Left ventricle myocardium inferior (tissue), 1 donor: Measurements from ENCODE around the gene WBP1L. TPM values are rescaled to one million over a fixed set of nuclear protein-coding genes. Genes with fewer than 3 reads are reported as not detected.

Experiments used
- DNase-seq: peaks from one replicate; pipeline ENCODE4 v3.0.0-alpha.2; 2020
- H3K27ac ChIP-seq: fragments of 200-600 bp; replicated peaks from 2 replicates; pipeline ENCODE4 v1.8.0; 2021
- H3K27me3 ChIP-seq: fragments of 200-600 bp; 2 replicates; pipeline ENCODE4 v1.8.0; 2021; ENCODE audit warnings: low read depth
- H3K36me3 ChIP-seq: fragments of 200-600 bp; 2 replicates; pipeline ENCODE4 v1.8.0; 2021
- H3K4me1 ChIP-seq: fragments of 200-600 bp; 2 replicates; pipeline ENCODE4 v1.8.0; 2021
- H3K4me3 ChIP-seq: fragments of 200-600 bp; 2 replicates; pipeline ENCODE4 v1.8.0; 2021; ENCODE audit warnings: mild to moderate bottlenecking, moderate library complexity
- H3K9me3 ChIP-seq: fragments of 200-600 bp; replicated peaks from 2 replicates; pipeline ENCODE4 v1.8.0; 2021
- CTCF ChIP-seq: fragments of 200-600 bp; IDR thresholded peaks from 2 replicates; pipeline ENCODE4 v1.8.0; 2021; ENCODE audit warnings: antibody characterized with exemption, mild to moderate bottlenecking, borderline replicate concordance
- intact Hi-C: fragments of 100-400 bp; cut with micrococcal nuclease; formaldehyde crosslinking; loops from one replicate; pipeline ENCODE4 v1.11.0; 2022
- total RNA-seq: library from RNA; stranded (reverse); fragmentation: NEBNext Ultra II Directional; extraction: Animal tissue kit (Norgen Biotek cat#: 25700); gene quantifications from one replicate; pipeline ENCODE4 v1.2.1, GENCODE V29; 2021
- donor health status: DM: no; HTN: yes; CAD: no; lungs with severe emphysema.

WBP1L gene
- total RNA-seq, 1 donor from 2014 or later, result 22.6 TPM

- no peak overlapping the region for H3K4me3 ChIP-seq
- TF ChIP-seq CTCF, result no peak
- no peaks in the 10 kb centered on the region for H3K9me3 ChIP-seq
- H3K27me3 ChIP-seq, result no peaks in the 10 kb centered on the region
- H3K36me3 ChIP-seq, result no peaks in the 10 kb centered on the region
- H3K27ac ChIP-seq, result no peak overlapping the region
- intact Hi-C loops, result loop anchor here (10.0 kb wide), 1 partner anchor 73 kb away; no protein-coding TSS in a partner anchor
- peaks cover 9% of the 10 kb centered on the region for H3K4me1 ChIP-seq
- DNase-seq, result no peak
Observed at GRCh38 chr10:102831322-102832071, 87.7 kb downstream of the WBP1L start.

DNA sequence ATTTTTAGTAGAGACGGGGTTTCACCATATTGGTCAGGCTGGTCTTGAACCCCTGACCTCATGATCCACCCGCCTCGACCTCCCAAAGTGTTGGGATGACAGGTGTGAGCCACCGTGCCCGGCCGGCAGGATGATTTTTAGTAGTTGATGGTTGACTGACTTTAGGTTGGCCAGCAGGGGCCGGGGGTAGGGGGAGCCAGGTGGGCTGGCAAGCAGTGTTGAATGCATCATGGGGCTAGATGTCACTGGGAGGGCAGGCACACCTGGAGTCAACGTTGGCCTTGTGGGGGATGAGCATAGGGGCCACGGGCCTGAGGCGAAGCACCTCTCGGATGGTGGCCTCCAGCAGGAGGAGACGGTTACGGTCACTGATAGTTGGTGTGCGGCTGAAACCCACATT, 88.5 kb downstream of the WBP1L start:
- H3K4me3 ChIP-seq, result no peak overlapping the region
- no peaks in the 10 kb centered on the region for H3K36me3 ChIP-seq
- no peak for DNase-seq
- no peaks in the 10 kb centered on the region for H3K27me3 ChIP-seq
- intact Hi-C loops, result loop anchor here (10.0 kb wide), 1 partner anchor 73 kb away; no protein-coding TSS in a partner anchor
- H3K4me1 ChIP-seq, result peaks cover 9% of the 10 kb centered on the region
- H3K27ac ChIP-seq, result no peak overlapping the region
- H3K9me3 ChIP-seq, result no peaks in the 10 kb centered on the region
- no peak for TF ChIP-seq CTCF

DNA sequence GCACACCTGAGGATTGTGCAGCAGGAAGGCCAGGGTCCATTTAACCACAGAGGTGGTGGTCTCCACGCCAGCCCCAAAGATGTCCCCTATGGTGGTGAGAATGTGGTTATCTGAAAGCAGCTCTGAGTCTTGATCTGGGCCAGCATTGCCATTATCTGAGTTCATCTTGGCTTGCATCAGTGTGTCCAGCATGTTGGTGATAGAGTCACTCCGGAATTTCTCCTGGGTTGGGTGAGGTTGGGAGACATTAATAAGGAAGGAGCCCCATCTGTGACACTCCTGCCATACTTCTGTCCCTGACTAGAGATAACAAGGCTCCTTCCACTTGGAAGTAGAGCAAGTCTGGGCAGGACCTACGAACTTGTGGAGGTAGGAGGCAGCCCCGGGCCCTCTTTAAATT, 89.2 kb downstream of the WBP1L start:
- H3K36me3 ChIP-seq, result no peaks in the 10 kb centered on the region
- intact Hi-C loops, result loop anchor here (10.0 kb wide), 1 partner anchor 72 kb away; no protein-coding TSS in a partner anchor
- H3K27me3 ChIP-seq, result no peaks in the 10 kb centered on the region
- no peak overlapping the region for H3K27ac ChIP-seq
- peaks cover 9% of the 10 kb centered on the region for H3K4me1 ChIP-seq
- H3K4me3 ChIP-seq, result no peak overlapping the region
- TF ChIP-seq CTCF, result no peak
- no peak for DNase-seq
- peaks cover 4% of the 10 kb centered on the region for H3K9me3 ChIP-seq

DNA sequence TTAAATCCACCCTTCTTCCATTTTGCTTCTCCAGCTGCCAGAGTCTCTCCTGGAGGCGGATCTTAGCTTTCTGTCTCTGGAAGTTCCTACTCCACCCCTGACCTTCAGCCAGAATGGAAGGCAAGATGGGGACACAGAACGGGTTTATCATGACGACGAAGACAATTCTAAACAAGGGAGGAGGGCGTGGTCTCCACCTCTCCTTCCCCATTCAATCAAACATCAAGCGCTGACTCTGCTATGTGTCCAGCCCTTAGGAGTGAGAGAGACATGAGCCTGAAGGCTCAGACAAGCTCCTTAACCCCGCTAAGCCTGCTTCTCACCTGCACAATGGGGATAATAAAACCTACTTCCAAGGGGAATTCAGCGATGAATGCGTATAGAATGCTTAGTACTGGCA, 90.4 kb downstream of the WBP1L start:
- Histone ChIP-seq H3K27me3 (no peaks in the 10 kb centered on the region), H3K27ac (no peak overlapping the region), H3K36me3 (no peaks in the 10 kb centered on the region), H3K4me3 (no peak overlapping the region), H3K9me3 (peaks cover 15% of the 10 kb centered on the region), H3K4me1 (peaks cover 9% of the 10 kb centered on the region)
- intact Hi-C loops, result loop anchor here (10.0 kb wide), 1 partner anchor 71 kb away; no protein-coding TSS in a partner anchor
- DNase-seq, result no peak
- no peak for TF ChIP-seq CTCF

DNA sequence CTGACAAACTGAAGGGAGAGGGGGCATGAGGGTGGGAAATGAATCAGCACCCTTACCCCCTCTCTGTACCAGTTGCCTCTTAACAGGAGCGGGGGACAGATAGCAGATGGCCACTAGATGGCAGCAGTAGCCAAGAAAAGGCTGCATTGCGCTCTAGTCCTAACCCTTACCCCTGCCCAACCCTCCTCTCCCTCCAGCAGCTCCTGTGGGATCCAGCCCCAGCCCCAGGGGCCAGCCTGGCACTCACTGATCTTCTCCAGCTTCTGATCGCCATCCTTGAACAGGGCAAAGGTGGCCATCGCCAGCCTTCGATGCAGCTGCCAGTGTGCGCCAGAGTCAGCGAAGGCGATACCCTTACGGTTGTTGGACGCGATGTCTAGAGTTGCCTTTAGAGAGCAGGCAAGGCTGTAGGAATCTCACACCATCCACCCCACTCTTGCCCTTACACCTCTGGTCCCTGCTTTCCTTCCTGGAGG, 91.3 kb downstream of the WBP1L start:
- Histone ChIP-seq H3K4me1 (peaks cover 9% of the 10 kb centered on the region), H3K27me3 (no peaks in the 10 kb centered on the region), H3K9me3 (peaks cover 16% of the 10 kb centered on the region), H3K36me3 (no peaks in the 10 kb centered on the region), H3K4me3 (no peak overlapping the region), H3K27ac (no peak overlapping the region)
- DNase-seq, result peak; percentile 68
- intact Hi-C loops, result loop anchor here (10.0 kb wide), 1 partner anchor 70 kb away; no protein-coding TSS in a partner anchor
- peak; percentile 92 for TF ChIP-seq CTCF
